Progenitor cell of endocrine pancreas (in vitro differentiated cells): ENCODE results near the gene APAF1. TPM values are rescaled to one million over a fixed set of nuclear protein-coding genes. Genes with fewer than 3 reads are reported as not detected.

Experiments
- DNase-seq: peaks from one replicate; pipeline ENCODE4 v3.0.0; 2021; ENCODE audit warnings: low spot score; ENCODE audit not compliant: unreplicated experiment
- H3K27ac Mint-ChIP-seq: 2 replicates; pipeline ENCODE4 v1.8.0; 2021; ENCODE audit warnings: mild to moderate bottlenecking, moderate library complexity, mixed read lengths
- H3K27me3 Mint-ChIP-seq: 2 replicates; pipeline ENCODE4 v1.8.0; 2021; ENCODE audit warnings: mixed read lengths
- H3K36me3 Mint-ChIP-seq: 2 replicates; pipeline ENCODE4 v1.8.0; 2022; ENCODE audit warnings: mixed read lengths; ENCODE audit not compliant: insufficient read depth
- H3K4me1 Mint-ChIP-seq: 2 replicates; pipeline ENCODE4 v1.8.0; 2021; ENCODE audit warnings: low read depth, mixed read lengths
- H3K4me3 Mint-ChIP-seq: 2 replicates; pipeline ENCODE4 v1.8.0; 2021; ENCODE audit warnings: low read depth, mild to moderate bottlenecking, moderate library complexity, mixed read lengths
- H3K9me3 Mint-ChIP-seq: 2 replicates; pipeline ENCODE4 v1.8.0; 2021; ENCODE audit warnings: low read depth, mixed read lengths
- CTCF ChIP-seq: fragments of 200-600 bp; sonication (generic); IDR thresholded peaks from one replicate; pipeline ENCODE4 v1.5.0; 2021; ENCODE audit warnings: antibody characterized with exemption, mild to moderate bottlenecking; ENCODE audit not compliant: unreplicated experiment
- total RNA-seq: library from RNA; stranded (reverse); gene quantifications from 2 replicates; pipeline ENCODE4 v1.2.1, GENCODE V29; 2021

The APAF1 gene
- total RNA-seq, 1 donor from 2014 or later: 30.9 TPM

- no peak for TF ChIP-seq CTCF
- DNase-seq: no peak
- H3K4me3 Mint-ChIP-seq: no peak overlapping the region
- H3K36me3 Mint-ChIP-seq: peaks cover 7% of the 10 kb centered on the region
- no peaks in the 10 kb centered on the region for H3K27me3 Mint-ChIP-seq
- no peaks in the 10 kb centered on the region for H3K9me3 Mint-ChIP-seq
- no peaks in the 10 kb centered on the region for H3K4me1 Mint-ChIP-seq
- H3K27ac Mint-ChIP-seq: no peak overlapping the region
These were observed 29.8 kb downstream of the APAF1 start for GRCh38 chr12:98674841-98675240.

GRCh38 chr12:98678236-98678945, 33.3 kb downstream of the APAF1 start:
- H3K9me3 Mint-ChIP-seq: no peaks in the 10 kb centered on the region
- no peak for DNase-seq
- TF ChIP-seq CTCF: no peak
- no peak overlapping the region for H3K4me3 Mint-ChIP-seq
- H3K27me3 Mint-ChIP-seq: no peaks in the 10 kb centered on the region
- peaks cover 18% of the 10 kb centered on the region for H3K36me3 Mint-ChIP-seq
- no peaks in the 10 kb centered on the region for H3K4me1 Mint-ChIP-seq
- no peak overlapping the region for H3K27ac Mint-ChIP-seq

- Mint-ChIP-seq H3K27ac (no peak overlapping the region), H3K36me3 (peaks cover 17% of the 10 kb centered on the region), H3K4me3 (no peak overlapping the region), H3K9me3 (no peaks in the 10 kb centered on the region), H3K4me1 (no peaks in the 10 kb centered on the region), H3K27me3 (no peaks in the 10 kb centered on the region)
- no peak for TF ChIP-seq CTCF
- DNase-seq: no peak
These were observed 34.0 kb downstream of the APAF1 start for GRCh38 chr12:98678946-98679610.

- Mint-ChIP-seq H3K27ac (no peak overlapping the region), H3K4me3 (no peak overlapping the region), H3K27me3 (no peaks in the 10 kb centered on the region), H3K9me3 (no peaks in the 10 kb centered on the region), H3K36me3 (peaks cover 16% of the 10 kb centered on the region), H3K4me1 (no peaks in the 10 kb centered on the region)
- no peak for DNase-seq
- TF ChIP-seq CTCF: no peak
These were observed 34.5 kb downstream of the APAF1 start for GRCh38 chr12:98679611-98680005.

- no peaks in the 10 kb centered on the region for H3K27me3 Mint-ChIP-seq
- no peak overlapping the region for H3K27ac Mint-ChIP-seq
- TF ChIP-seq CTCF: no peak
- no peak for DNase-seq
- no peaks in the 10 kb centered on the region for H3K9me3 Mint-ChIP-seq
- peaks cover 22% of the 10 kb centered on the region for H3K36me3 Mint-ChIP-seq
- H3K4me1 Mint-ChIP-seq: no peaks in the 10 kb centered on the region
- H3K4me3 Mint-ChIP-seq: no peak overlapping the region
These were observed 39.1 kb downstream of the APAF1 start for GRCh38 chr12:98684199-98684598.
